Activated T-cell treated with anti-CD3 and anti-CD28 coated beads, Interleukin-2, amount 50 U/mL, for 24 hours (primary cell): ENCODE results near the gene FBRSL1.
"Not testable (repeated sequence)": the region's sequence is repeated elsewhere in the genome, so short reads cannot be mapped to it uniquely, and the experiment has no call there.

Experiments used
- DNase-seq: peaks from one replicate; pipeline ENCODE4 v3.0.0-alpha.2; 2020
- H3K27ac Mint-ChIP-seq: 2 replicates; pipeline ENCODE4 v1.8.0; 2020; ENCODE audit warnings: mild to moderate bottlenecking, mixed read lengths
- H3K27me3 Mint-ChIP-seq: 2 replicates; pipeline ENCODE4 v1.8.0; 2020; ENCODE audit warnings: mixed read lengths
- H3K36me3 Mint-ChIP-seq: 2 replicates; pipeline ENCODE4 v1.8.0; 2020; ENCODE audit warnings: low read depth, mixed read lengths
- H3K4me1 Mint-ChIP-seq: 2 replicates; pipeline ENCODE4 v1.8.0; 2020; ENCODE audit warnings: low read depth, mixed read lengths
- H3K4me3 Mint-ChIP-seq: 2 replicates; pipeline ENCODE4 v1.8.0; 2020; ENCODE audit warnings: mild to moderate bottlenecking, moderate library complexity, mixed read lengths
- H3K9me3 Mint-ChIP-seq: 2 replicates; pipeline ENCODE4 v1.8.0; 2020; ENCODE audit warnings: mixed read lengths

The FBRSL1 gene

DNA sequence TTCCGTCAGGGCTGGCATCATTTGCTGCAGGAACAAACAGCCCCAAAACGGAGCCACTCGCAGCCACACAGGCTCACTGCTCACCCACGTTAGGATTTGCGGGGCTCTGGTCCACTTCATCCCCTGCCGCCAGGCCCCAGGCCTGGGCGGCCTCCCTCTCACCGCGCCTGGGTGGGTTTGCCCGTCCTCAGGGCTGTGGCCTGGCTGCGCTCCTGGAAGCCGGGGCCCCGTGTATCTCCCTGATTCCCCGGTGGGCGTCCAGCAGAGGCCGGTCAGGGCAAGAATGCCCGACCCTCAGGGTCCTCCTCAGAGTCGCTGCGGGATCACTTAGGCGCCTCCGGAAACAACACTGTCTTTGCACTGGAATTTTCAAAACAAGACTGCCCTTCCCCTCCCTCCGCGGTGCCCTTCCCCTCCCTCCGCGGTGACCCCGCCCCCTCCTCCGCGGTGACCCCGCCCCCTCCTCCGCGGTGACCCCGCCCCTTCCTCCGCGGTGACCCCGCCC is 15.7 kb upstream of the FBRSL1 start:
- H3K27ac Mint-ChIP-seq: peak overlapping the region; percentile 50
- peak overlapping the region; percentile 63 for H3K4me3 Mint-ChIP-seq
- no peak for DNase-seq
- H3K4me1 Mint-ChIP-seq: peaks cover 43% of the 10 kb centered on the region
- peaks cover 3% of the 10 kb centered on the region for H3K27me3 Mint-ChIP-seq
- no peaks in the 10 kb centered on the region for H3K9me3 Mint-ChIP-seq
- no peaks in the 10 kb centered on the region for H3K36me3 Mint-ChIP-seq

DNA sequence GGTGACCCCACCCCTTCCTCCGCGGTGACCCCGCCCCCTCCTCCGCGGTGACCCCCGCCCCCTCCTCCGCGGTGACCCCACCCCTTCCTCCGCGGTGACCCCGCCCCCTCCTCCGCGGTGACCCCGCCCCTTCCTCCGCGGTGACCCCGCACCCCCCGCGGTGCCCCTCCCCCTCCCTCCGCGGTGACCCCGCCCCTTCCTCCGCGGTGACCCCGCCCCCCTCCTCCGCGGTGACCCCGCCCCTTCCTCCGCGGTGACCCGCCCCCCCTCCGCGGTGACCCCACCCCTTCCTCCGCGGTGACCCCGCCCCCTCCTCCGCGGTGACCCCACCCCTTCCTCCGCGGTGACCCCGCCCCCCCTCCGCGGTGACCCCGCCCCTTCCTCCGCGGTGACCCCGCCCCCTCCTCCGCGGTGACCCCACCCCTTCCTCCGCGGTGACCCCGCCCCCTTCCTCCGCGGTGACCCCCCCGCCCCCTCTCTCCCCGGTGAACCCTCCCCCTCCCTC is 15.1 kb upstream of the FBRSL1 start:
- H3K27me3 Mint-ChIP-seq: not testable (repeated sequence)

DNA sequence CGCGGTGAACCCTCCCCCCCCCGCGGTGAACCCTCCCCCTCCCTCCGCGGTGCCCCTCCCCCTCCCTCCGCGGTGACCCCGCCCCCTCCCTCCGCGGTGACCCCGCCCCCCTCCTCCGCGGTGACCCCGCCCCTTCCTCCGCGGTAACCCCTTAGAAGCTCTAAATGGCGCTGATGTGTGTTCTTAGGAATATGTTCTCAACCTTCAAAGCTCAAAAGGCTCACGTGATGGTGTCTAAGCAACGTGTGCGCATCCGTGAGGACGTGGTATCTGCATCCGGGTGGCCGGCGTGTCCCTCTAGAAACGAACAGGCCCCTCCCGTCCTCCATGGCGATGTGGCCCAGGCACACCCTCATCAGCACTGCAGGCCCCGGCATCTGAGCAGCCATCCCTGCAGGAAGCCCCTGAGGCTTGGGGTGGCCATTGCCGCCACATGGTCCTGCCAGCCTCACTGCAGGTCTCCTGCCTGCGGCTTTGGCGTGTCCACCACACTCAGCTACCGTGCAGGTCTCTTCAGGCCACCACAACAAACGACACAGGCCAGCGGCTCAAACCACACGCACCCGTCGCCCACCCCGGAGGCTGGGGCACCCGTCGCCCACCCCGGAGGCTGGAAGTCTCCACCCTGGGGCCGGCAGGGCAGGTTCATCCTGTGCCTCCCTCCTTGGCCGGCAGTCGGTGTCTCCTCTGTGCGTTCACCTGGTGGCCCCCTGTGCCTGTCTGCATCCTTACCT is 14.5 kb upstream of the FBRSL1 start:
- no peak for DNase-seq
- H3K4me1 Mint-ChIP-seq: peaks cover 34% of the 10 kb centered on the region

More for the DNA sequence above, 15.1 kb upstream of the FBRSL1 start:
- not testable (repeated sequence) for H3K36me3 Mint-ChIP-seq, H3K9me3 Mint-ChIP-seq, H3K27ac Mint-ChIP-seq, DNase-seq, H3K4me3 Mint-ChIP-seq
- H3K4me1 Mint-ChIP-seq: peaks cover 38% of the 10 kb centered on the region

DNA sequence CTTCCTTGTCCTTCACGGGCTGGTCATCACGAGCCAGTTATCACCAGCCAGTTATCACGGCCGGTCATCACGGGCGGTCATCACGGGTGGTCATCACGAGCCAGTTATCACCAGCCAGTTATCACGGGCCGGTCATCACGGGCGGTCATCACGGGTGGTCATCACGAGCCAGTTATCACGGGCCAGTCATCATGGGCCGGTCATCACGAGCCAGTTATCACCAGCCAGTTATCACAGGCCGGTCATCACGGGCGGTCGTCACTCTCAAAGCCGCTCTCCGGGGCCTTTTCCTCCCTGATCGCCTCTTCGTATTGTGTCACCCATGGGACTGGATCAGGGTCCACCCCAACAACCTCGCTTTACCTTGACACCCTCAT is 13.9 kb upstream of the FBRSL1 start:
- Mint-ChIP-seq H3K4me1 (peaks cover 32% of the 10 kb centered on the region), H3K36me3 (no peaks in the 10 kb centered on the region), H3K27ac (peak overlapping the region; percentile 56), H3K27me3 (no peaks in the 10 kb centered on the region), H3K9me3 (no peaks in the 10 kb centered on the region), H3K4me3 (no peak overlapping the region)
- no peak for DNase-seq

More for the DNA sequence above, 14.5 kb upstream of the FBRSL1 start:
- peak overlapping the region; percentile 84 for H3K27ac Mint-ChIP-seq
- H3K27me3 Mint-ChIP-seq: no peaks in the 10 kb centered on the region
- H3K4me3 Mint-ChIP-seq: no peak overlapping the region
- no peaks in the 10 kb centered on the region for H3K36me3 Mint-ChIP-seq
- no peaks in the 10 kb centered on the region for H3K9me3 Mint-ChIP-seq

DNA sequence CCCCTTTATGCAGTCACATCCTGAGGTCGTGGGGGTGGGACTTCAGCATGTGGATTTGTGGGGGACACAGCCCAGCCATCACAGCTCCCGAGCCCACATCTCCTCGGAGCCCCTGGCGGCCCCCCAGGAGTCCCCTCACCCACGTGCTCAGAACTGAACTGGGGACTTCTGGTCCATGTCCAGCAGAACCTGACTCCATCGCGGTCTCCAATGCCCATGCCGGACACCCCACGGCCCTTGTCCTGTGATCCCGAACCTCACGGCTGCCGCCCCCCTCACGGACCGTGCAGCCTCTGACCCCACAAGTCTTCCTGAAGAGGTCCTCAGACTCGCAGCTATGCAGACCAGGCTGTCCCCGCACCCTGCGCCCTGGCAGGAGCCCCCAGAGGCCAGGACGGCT is 13.5 kb upstream of the FBRSL1 start:
- Mint-ChIP-seq H3K27ac (peak overlapping the region; percentile 56), H3K27me3 (no peaks in the 10 kb centered on the region), H3K9me3 (no peaks in the 10 kb centered on the region), H3K36me3 (no peaks in the 10 kb centered on the region), H3K4me1 (peaks cover 30% of the 10 kb centered on the region), H3K4me3 (no peak overlapping the region)
- no peak for DNase-seq

DNA sequence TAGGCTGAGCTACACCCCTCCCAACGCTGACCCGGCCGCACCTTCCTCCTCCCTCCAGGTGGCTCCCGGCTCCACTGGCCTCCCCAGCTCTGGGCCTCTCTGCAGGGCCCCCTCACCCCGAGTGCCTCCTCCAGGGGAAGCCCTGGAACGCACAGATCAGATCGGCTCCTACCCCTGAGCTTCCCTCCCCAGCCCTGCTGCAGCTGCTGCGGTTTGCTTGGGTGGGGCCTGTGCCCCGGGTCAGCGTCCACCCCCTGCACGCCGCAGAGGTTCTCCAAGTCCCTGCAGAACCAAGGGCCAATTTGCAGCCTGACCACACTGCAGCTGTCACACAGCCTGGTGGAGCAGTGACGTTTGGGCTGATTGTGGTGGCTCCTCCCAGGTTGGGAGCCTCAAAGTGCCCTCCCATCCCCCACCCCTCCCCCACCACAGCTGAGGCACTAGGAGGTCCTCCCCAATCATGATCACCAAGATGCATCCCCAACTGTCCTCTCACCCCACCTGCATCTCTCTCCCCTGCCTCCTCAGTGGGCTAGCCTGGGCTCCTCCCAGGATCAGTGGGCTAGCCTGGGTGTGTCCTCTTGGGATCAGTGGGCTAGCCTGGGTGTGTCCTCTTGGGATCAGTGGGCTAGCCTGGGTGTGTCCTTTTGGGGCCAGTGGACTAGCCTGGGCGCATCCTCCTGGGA is 12.8 kb upstream of the FBRSL1 start:
- no peak for DNase-seq
- no peak overlapping the region for H3K27ac Mint-ChIP-seq
- H3K36me3 Mint-ChIP-seq: no peaks in the 10 kb centered on the region
- H3K4me3 Mint-ChIP-seq: no peak overlapping the region
- H3K9me3 Mint-ChIP-seq: no peaks in the 10 kb centered on the region
- H3K27me3 Mint-ChIP-seq: no peaks in the 10 kb centered on the region
- peaks cover 26% of the 10 kb centered on the region for H3K4me1 Mint-ChIP-seq

DNA sequence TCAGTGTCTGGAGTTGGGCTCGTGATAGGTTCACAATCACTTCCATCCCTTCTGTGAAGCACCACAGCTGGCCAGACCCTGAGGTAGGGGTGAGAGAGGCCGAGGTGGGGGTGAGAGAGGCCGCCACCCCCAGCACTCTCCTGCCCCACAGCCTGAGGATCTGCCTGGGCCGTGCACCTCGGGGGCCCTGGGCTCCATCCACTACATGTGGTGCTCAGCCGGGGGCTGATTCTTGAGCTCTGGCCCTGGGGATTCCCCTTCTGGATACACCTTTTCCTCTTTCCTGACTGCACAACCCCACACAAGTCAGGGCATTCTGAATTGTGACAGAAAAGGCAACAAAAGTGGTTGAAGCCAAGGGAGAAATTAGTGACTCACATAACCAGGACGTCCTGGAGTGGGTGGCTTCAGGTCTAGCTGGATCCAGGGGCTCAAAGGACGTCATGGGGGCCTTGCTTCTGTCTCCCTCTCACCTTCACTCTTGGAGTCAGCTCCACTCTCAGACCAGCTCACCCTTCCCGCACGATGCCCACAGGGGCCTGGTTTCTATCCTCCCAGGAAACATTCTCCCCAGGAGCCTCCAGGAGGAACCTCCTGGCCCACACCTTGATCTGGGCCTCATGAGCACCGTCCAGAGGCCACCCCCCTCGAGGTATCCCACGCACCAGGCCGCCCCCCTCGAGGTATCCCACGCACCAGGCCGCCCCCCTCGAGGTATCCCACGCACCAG is 12.1 kb upstream of the FBRSL1 start:
- H3K36me3 Mint-ChIP-seq: no peaks in the 10 kb centered on the region
- peaks cover 24% of the 10 kb centered on the region for H3K4me1 Mint-ChIP-seq
- no peak overlapping the region for H3K27ac Mint-ChIP-seq
- no peaks in the 10 kb centered on the region for H3K27me3 Mint-ChIP-seq
- DNase-seq: no peak
- no peak overlapping the region for H3K4me3 Mint-ChIP-seq
- H3K9me3 Mint-ChIP-seq: no peaks in the 10 kb centered on the region

DNA sequence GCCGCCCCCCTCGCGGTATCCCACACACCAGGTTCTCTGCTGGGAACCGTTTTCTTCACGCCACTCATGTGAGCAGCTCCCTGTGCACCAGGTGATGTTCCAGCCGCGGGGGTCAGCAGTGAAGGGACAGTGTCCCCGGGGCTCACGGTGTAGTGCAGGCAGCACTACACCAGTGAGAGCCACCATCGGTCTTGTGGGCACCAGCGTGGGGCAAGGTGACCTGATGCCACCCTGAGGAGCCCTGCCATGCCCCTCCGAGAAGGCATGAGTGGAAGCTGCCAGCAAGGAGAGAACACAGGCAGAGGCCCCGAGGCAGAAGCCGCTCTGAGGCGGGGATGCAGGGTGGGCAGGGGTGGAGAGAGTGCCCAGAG is 11.5 kb upstream of the FBRSL1 start:
- Mint-ChIP-seq H3K36me3 (no peaks in the 10 kb centered on the region), H3K9me3 (no peaks in the 10 kb centered on the region), H3K27me3 (no peaks in the 10 kb centered on the region), H3K4me1 (peaks cover 24% of the 10 kb centered on the region), H3K27ac (no peak overlapping the region), H3K4me3 (no peak overlapping the region)
- no peak for DNase-seq

DNA sequence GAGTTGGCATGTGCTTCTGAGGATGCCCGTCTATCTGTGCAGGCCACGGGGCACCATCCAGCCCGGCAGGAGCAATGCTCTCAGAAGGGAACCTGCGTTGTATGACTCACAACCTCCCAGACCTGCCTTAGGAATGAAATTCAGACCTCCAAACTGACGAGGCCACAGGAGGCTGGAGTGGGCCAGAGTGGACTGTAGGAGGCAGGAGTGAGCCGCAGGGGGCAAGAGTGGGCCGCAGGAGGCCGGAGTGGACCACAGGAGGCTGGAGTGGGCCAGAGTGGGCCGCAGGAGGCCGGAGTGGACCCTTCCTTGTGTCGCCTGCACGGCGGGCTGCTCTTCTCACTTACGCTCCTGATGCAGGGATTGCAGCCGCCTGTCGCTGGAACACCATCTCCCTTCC is 11.1 kb upstream of the FBRSL1 start:
- Mint-ChIP-seq H3K4me3 (no peak overlapping the region), H3K4me1 (peaks cover 24% of the 10 kb centered on the region), H3K9me3 (no peaks in the 10 kb centered on the region), H3K36me3 (no peaks in the 10 kb centered on the region), H3K27ac (no peak overlapping the region), H3K27me3 (no peaks in the 10 kb centered on the region)
- no peak for DNase-seq

DNA sequence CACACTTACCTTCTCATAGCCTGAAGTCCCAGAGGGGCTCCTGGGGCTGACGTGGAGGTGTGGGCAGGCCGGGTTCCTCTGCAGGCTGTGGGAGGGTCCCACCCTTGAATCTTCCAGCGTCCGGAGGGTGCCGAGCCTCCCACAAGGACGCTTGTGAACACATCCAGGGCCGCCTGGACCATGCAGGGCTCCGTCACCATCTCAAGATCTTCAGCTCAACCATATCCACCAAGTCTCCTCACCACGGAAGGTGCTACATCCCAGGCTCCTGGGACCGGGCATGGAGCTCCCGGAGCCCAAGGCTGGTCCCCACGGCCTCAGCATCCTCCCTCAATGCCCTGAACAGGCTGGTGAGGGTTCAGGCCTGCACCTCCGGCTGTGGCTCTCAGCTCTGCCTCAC is 10.7 kb upstream of the FBRSL1 start:
- DNase-seq: no peak
- Mint-ChIP-seq H3K36me3 (no peaks in the 10 kb centered on the region), H3K27me3 (no peaks in the 10 kb centered on the region), H3K4me3 (no peak overlapping the region), H3K4me1 (peaks cover 24% of the 10 kb centered on the region), H3K27ac (no peak overlapping the region), H3K9me3 (no peaks in the 10 kb centered on the region)

DNA sequence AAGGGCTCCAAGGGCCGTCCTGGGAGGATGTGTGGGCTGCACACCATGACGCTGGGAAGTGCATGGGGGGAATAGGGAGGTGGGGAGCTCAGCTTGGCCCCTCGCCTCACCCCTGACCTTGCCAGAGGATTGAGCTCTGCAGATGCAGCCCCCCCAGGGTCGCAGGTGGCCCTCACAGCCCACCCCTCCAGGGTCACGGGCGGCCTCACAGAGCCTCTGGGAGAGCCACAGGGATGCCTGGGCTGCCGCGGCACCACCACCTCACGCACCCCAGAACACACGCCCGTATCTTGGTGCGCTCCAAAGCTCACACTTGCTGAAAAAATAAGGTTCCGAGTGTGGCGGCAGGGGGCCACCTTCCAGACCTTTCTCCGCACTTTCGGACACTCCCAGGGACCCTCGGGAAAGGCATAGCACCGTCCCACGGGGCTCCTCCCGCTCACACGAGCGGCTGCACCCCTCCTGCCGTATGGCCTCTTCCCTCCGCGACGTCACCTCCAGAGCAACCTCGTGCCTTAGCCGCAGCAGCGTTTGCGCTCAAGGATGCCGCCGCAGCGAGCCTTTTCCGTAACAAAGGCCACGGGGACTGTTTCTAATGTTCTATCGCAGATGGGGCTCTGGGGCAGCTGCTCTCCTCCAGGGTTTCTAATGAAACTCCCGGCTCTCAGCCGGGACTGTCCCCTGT is 9.9 kb upstream of the FBRSL1 start:
- Mint-ChIP-seq H3K4me3 (no peak overlapping the region), H3K27ac (no peak overlapping the region), H3K36me3 (no peaks in the 10 kb centered on the region), H3K9me3 (no peaks in the 10 kb centered on the region), H3K27me3 (no peaks in the 10 kb centered on the region), H3K4me1 (peaks cover 24% of the 10 kb centered on the region)
- no peak for DNase-seq

DNA sequence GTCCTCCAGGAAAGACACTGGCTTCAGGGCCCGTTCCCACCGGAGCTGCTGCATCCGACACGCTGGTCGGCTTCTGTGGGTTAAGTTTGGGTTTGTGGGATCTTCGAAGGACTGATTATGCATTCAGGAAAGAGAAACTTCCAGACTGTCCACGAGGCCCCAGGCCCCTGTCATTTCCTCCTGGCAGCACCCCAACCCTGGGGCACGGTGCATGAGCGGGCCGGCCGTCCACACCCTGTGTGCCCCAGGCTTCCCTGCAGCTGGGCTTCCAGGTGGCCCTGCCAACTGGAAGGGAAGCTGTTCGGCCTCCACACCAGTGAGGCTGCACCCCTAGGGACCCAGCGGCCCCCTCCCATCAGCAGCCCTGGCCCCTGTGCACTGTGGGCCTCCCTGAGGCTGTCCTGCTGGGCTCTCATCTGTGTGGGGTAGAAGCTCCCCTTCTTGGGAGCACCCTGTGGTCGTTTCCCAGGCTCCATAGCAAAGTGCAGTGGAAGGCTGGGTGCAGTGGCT is 9.3 kb upstream of the FBRSL1 start:
- no peaks in the 10 kb centered on the region for H3K36me3 Mint-ChIP-seq
- no peak for DNase-seq
- no peak overlapping the region for H3K4me3 Mint-ChIP-seq
- no peak overlapping the region for H3K27ac Mint-ChIP-seq
- H3K27me3 Mint-ChIP-seq: no peaks in the 10 kb centered on the region
- peaks cover 21% of the 10 kb centered on the region for H3K4me1 Mint-ChIP-seq
- H3K9me3 Mint-ChIP-seq: no peaks in the 10 kb centered on the region

DNA sequence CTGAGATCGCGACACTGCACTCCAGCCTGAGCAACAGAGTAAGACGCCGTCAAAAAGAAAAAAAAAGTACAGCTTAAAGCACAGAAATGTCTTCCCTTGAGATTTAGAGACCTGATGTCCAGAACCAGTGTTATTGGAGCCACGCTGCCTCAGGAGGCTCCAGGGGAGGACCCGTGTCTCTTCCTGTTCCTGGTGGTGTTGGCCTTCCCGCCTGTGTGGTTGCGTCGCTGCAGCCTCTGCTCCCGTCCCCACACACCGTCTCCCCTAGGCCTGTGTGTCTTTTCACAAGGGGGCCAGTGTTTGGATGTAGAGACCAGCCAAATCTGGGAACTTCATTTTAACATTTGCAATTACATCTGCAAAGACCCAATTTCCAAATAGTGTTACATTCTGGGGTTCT is 8.6 kb upstream of the FBRSL1 start:
- no peak overlapping the region for H3K4me3 Mint-ChIP-seq
- H3K36me3 Mint-ChIP-seq: no peaks in the 10 kb centered on the region
- H3K27me3 Mint-ChIP-seq: no peaks in the 10 kb centered on the region
- H3K27ac Mint-ChIP-seq: peak overlapping the region; percentile 29
- H3K9me3 Mint-ChIP-seq: no peaks in the 10 kb centered on the region
- no peak for DNase-seq
- peaks cover 19% of the 10 kb centered on the region for H3K4me1 Mint-ChIP-seq
